Neural crest cell (in vitro differentiated cells): Measurements from ENCODE around the gene TMEM235. TPM values are rescaled to one million over a fixed set of nuclear protein-coding genes. Genes with fewer than 3 reads are reported as not detected.
A peak's percentile ranks its signal among the peaks of the same experiment; 100 is the strongest.

ENCODE experiments used
- DNase-seq: peaks from one replicate; pipeline ENCODE4 v3.0.0; 2021; ENCODE audit warnings: low read depth, mixed read lengths, low spot score
- H3K27ac Mint-ChIP-seq: one replicate; pipeline ENCODE4 v1.8.0; 2021; ENCODE audit warnings: mild to moderate bottlenecking, mixed read lengths; ENCODE audit not compliant: unreplicated experiment
- H3K27me3 Mint-ChIP-seq: 2 replicates; pipeline ENCODE4 v1.8.0; 2021; ENCODE audit warnings: low read depth, mild to moderate bottlenecking, mixed read lengths
- H3K36me3 Mint-ChIP-seq: 2 replicates; pipeline ENCODE4 v1.8.0; 2021; ENCODE audit warnings: low read depth, mild to moderate bottlenecking, mixed read lengths
- H3K4me1 Mint-ChIP-seq: 2 replicates; pipeline ENCODE4 v1.8.0; 2021; ENCODE audit warnings: mixed read lengths
- H3K4me3 Mint-ChIP-seq: one replicate; pipeline ENCODE4 v1.8.0; 2021; ENCODE audit warnings: mild to moderate bottlenecking, mixed read lengths
- H3K9me3 Mint-ChIP-seq: 2 replicates; pipeline ENCODE4 v1.8.0; 2021; ENCODE audit warnings: mixed read lengths
- CTCF ChIP-seq: fragments of 200-600 bp; sonication (generic); conservative IDR thresholded peaks from 2 replicates; pipeline ENCODE4 v1.5.0; 2021; ENCODE audit warnings: antibody characterized with exemption, mild to moderate bottlenecking
- total RNA-seq: library from RNA; stranded (reverse); gene quantifications from 2 replicates; pipeline ENCODE4 v1.2.1, GENCODE V29; 2021

TMEM235 gene
- total RNA-seq, 1 donor from 2014 or later = not detected

- Mint-ChIP-seq H3K9me3 (no peaks in the 10 kb centered on the region), H3K4me1 (peaks cover 16% of the 10 kb centered on the region), H3K27ac (peak overlapping the region; percentile 93), H3K4me3 (no peak overlapping the region), H3K36me3 (no peaks in the 10 kb centered on the region), H3K27me3 (no peaks in the 10 kb centered on the region)
- DNase-seq = no peak
- TF ChIP-seq CTCF = no peak
These were observed 31.8 kb downstream of the TMEM235 start for GRCh38 chr17:78263063-78263735.

GRCh38 chr17:78263736-78264340 lies 32.4 kb downstream of the TMEM235 start:
- no peak for TF ChIP-seq CTCF
- H3K36me3 Mint-ChIP-seq = no peaks in the 10 kb centered on the region
- H3K4me1 Mint-ChIP-seq = peaks cover 21% of the 10 kb centered on the region
- H3K9me3 Mint-ChIP-seq = no peaks in the 10 kb centered on the region
- peak overlapping the region; percentile 27 for H3K27ac Mint-ChIP-seq
- H3K4me3 Mint-ChIP-seq = no peak overlapping the region
- no peaks in the 10 kb centered on the region for H3K27me3 Mint-ChIP-seq
- no peak for DNase-seq

GRCh38 chr17:78264590-78264989 lies 33.2 kb downstream of the TMEM235 start:
- Mint-ChIP-seq H3K27ac (no peak overlapping the region), H3K36me3 (no peaks in the 10 kb centered on the region), H3K4me3 (peak overlapping the region; percentile 40)

GRCh38 chr17:78265121-78265520 lies 33.7 kb downstream of the TMEM235 start:
- H3K27ac Mint-ChIP-seq = no peak overlapping the region
- no peaks in the 10 kb centered on the region for H3K9me3 Mint-ChIP-seq
- H3K27me3 Mint-ChIP-seq = no peaks in the 10 kb centered on the region
- no peaks in the 10 kb centered on the region for H3K36me3 Mint-ChIP-seq
- H3K4me3 Mint-ChIP-seq = no peak overlapping the region
- TF ChIP-seq CTCF = no peak
- DNase-seq = no peak
- H3K4me1 Mint-ChIP-seq = peaks cover 34% of the 10 kb centered on the region

More at GRCh38 chr17:78264590-78264989, 33.2 kb downstream of the TMEM235 start:
- Mint-ChIP-seq H3K9me3 (no peaks in the 10 kb centered on the region), H3K27me3 (no peaks in the 10 kb centered on the region), H3K4me1 (peaks cover 28% of the 10 kb centered on the region)
- no peak for DNase-seq
- no peak for TF ChIP-seq CTCF

GRCh38 chr17:78266231-78266631 lies 34.8 kb downstream of the TMEM235 start:
- Mint-ChIP-seq H3K27ac (peak overlapping the region; percentile 6), H3K4me3 (peak overlapping the region; percentile 15), H3K36me3 (no peaks in the 10 kb centered on the region), H3K27me3 (no peaks in the 10 kb centered on the region), H3K9me3 (no peaks in the 10 kb centered on the region), H3K4me1 (peaks cover 41% of the 10 kb centered on the region)
- no peak for TF ChIP-seq CTCF
- no peak for DNase-seq
